Thymus (tissue), 11 donors: ENCODE results near the gene PAX1. TPM values are rescaled to one million over a fixed set of nuclear protein-coding genes. Genes with fewer than 3 reads are reported as not detected.

Experiments used
- DNase-seq, 9 donors: peaks; one replicate each; pipeline ENCODE4 v3.0.0-alpha.2; 2013; ENCODE audit warnings: low spot score in 9 of 9, low read depth in 6 of 9, missing footprints in 1 of 9
- H3K27ac ChIP-seq, 2 donors: one replicate each; pipeline ENCODE4 v1.5.1; 2013; ENCODE audit warnings: control low read depth in 1 of 2, low read depth in 1 of 2, low read length in 1 of 2, mild to moderate bottlenecking in 1 of 2, moderate library complexity in 1 of 2
- H3K27me3 ChIP-seq, 2 donors: one replicate each; pipeline ENCODE4 v1.5.1; 2013; ENCODE audit warnings: low read length in 1 of 2; ENCODE audit not compliant: control insufficient read depth in 2 of 2, insufficient read depth in 1 of 2
- H3K36me3 ChIP-seq, 2 donors: one replicate each; pipeline ENCODE4 v1.5.1; 2013; ENCODE audit warnings: low read length in 1 of 2, mild to moderate bottlenecking in 1 of 2, moderate library complexity in 1 of 2; ENCODE audit not compliant: control insufficient read depth in 2 of 2, insufficient read depth in 2 of 2
- H3K4me1 ChIP-seq, 2 donors: one replicate each; pipeline ENCODE4 v1.5.1; 2013; ENCODE audit warnings: low read length in 2 of 2; ENCODE audit not compliant: control insufficient read depth in 2 of 2, insufficient read depth in 2 of 2
- H3K4me3 ChIP-seq, 2 donors: one replicate each; pipeline ENCODE4 v1.5.1; 2013; ENCODE audit warnings: low read length in 2 of 2, control low read depth in 1 of 2, mild to moderate bottlenecking in 1 of 2
- H3K9me3 ChIP-seq, 2 donors: one replicate each; pipeline ENCODE4 v1.5.1; 2013; ENCODE audit warnings: low read length in 1 of 2, mild to moderate bottlenecking in 1 of 2; ENCODE audit not compliant: control insufficient read depth in 2 of 2, insufficient read depth in 1 of 2
- WGBS: extraction: QIAGEN DNeasy Blood & Tissue Kit; methylation state at CpG from one replicate; pipeline ENCODE4 v1.1.7; 2013; 5-methylcytosine and 5-hydroxymethylcytosine counted together
- polyA plus RNA-seq: library from polyadenylated mRNA; stranded (reverse); fragments of 200-250 nt; gene quantifications from one replicate; pipeline ENCODE4 v1.2.3, GENCODE V29; 2013
- total RNA-seq: library from RNA; stranded (reverse); fragments of 120-200 nt; gene quantifications from one replicate; pipeline ENCODE4 v1.2.4, GENCODE V29; 2013
- donor health status: healthy.

The PAX1 gene
- total and polyA plus RNA-seq, 2 donors: 12.3 to 35.6 TPM

GRCh38 chr20:21713901-21714296 lies 8.4 kb downstream of the PAX1 start:
- DNase-seq: no peak
- Histone ChIP-seq H3K27ac (peak overlapping the region; percentile 10 to 43), H3K4me1 (no peaks in the 10 kb centered on the region), H3K9me3 (no peaks in the 10 kb centered on the region), H3K27me3 (peaks cover 46 to 66% of the 10 kb centered on the region in 2 donors), H3K4me3 (no peak overlapping the region), H3K36me3 (no peaks in the 10 kb centered on the region)
- 6% methylated on average over 26 of the region's 26 CpGs for WGBS

- Histone ChIP-seq H3K9me3 (no peaks in the 10 kb centered on the region), H3K4me1 (no peaks in the 10 kb centered on the region), H3K36me3 (no peaks in the 10 kb centered on the region), H3K4me3 (no peak overlapping the region), H3K27me3 (peaks cover 39 to 60% of the 10 kb centered on the region in 2 donors), H3K27ac (peak overlapping the region; percentile 32 to 62)
- 6% methylated on average over 54 of the region's 54 CpGs for WGBS
- no peak for DNase-seq
Observed at GRCh38 chr20:21714297-21715192, 9.1 kb downstream of the PAX1 start.

GRCh38 chr20:21715193-21715881 lies 9.9 kb downstream of the PAX1 start:
- Histone ChIP-seq H3K36me3 (no peaks in the 10 kb centered on the region), H3K9me3 (no peaks in the 10 kb centered on the region), H3K27me3 (peaks cover 33 to 53% of the 10 kb centered on the region in 2 donors), H3K4me3 (no peak overlapping the region), H3K4me1 (no peaks in the 10 kb centered on the region), H3K27ac (peak overlapping the region; percentile 32 to 62)
- DNase-seq: no peak
- 6% methylated on average over 10 of the region's 10 CpGs for WGBS

- H3K36me3 ChIP-seq: no peaks in the 10 kb centered on the region
- H3K4me3 ChIP-seq: no peak overlapping the region
- DNase-seq: peak in 6 of 9 donors; percentile 16 to 55 (median 26)
- peaks cover 8 to 24% of the 10 kb centered on the region in 2 donors for H3K27me3 ChIP-seq
- H3K4me1 ChIP-seq: no peaks in the 10 kb centered on the region
- WGBS: 7% methylated on average over 4 of the region's 4 CpGs
- no peaks in the 10 kb centered on the region for H3K9me3 ChIP-seq
- no peak overlapping the region for H3K27ac ChIP-seq
Observed at GRCh38 chr20:21719592-21720214, 14.2 kb downstream of the PAX1 start.

GRCh38 chr20:21725892-21726291 lies 20.4 kb downstream of the PAX1 start:
- no peak for DNase-seq
- Histone ChIP-seq H3K27me3 (no peaks in the 10 kb centered on the region), H3K9me3 (no peaks in the 10 kb centered on the region), H3K36me3 (no peaks in the 10 kb centered on the region), H3K4me3 (no peak overlapping the region), H3K27ac (no peak overlapping the region), H3K4me1 (no peaks in the 10 kb centered on the region)
- WGBS: 65% methylated on average over 2 of the region's 2 CpGs

- no peak for DNase-seq
- Histone ChIP-seq H3K9me3 (no peaks in the 10 kb centered on the region), H3K27ac (no peak overlapping the region), H3K27me3 (no peaks in the 10 kb centered on the region), H3K4me1 (no peaks in the 10 kb centered on the region), H3K36me3 (no peaks in the 10 kb centered on the region), H3K4me3 (no peak overlapping the region)
- WGBS: 94% methylated on average over 15 of the region's 15 CpGs
Observed at GRCh38 chr20:21729316-21729715, 23.9 kb downstream of the PAX1 start.

- Histone ChIP-seq H3K27ac (no peak overlapping the region), H3K4me1 (no peaks in the 10 kb centered on the region), H3K36me3 (no peaks in the 10 kb centered on the region), H3K9me3 (peaks cover 0 to 5% of the 10 kb centered on the region in 2 donors), H3K4me3 (no peak overlapping the region), H3K27me3 (no peaks in the 10 kb centered on the region)
- no peak for DNase-seq
- 96% methylated on average over 3 of the region's 3 CpGs for WGBS
Observed at GRCh38 chr20:21739161-21739560, 33.7 kb downstream of the PAX1 start.

GRCh38 chr20:21739682-21740081 lies 34.2 kb downstream of the PAX1 start:
- peaks cover 0 to 5% of the 10 kb centered on the region in 2 donors for H3K9me3 ChIP-seq
- no peak for DNase-seq
- 81% methylated on average over 3 of the region's 3 CpGs for WGBS
- H3K27ac ChIP-seq: no peak overlapping the region
- no peaks in the 10 kb centered on the region for H3K4me1 ChIP-seq
- no peaks in the 10 kb centered on the region for H3K27me3 ChIP-seq
- no peaks in the 10 kb centered on the region for H3K36me3 ChIP-seq
- H3K4me3 ChIP-seq: no peak overlapping the region

- H3K27me3 ChIP-seq: no peaks in the 10 kb centered on the region
- no peaks in the 10 kb centered on the region for H3K4me1 ChIP-seq
- H3K27ac ChIP-seq: no peak overlapping the region
- no peaks in the 10 kb centered on the region for H3K36me3 ChIP-seq
- H3K9me3 ChIP-seq: peaks cover 0 to 5% of the 10 kb centered on the region in 2 donors
- DNase-seq: no peak
- H3K4me3 ChIP-seq: no peak overlapping the region
Observed at GRCh38 chr20:21741266-21741665, 35.8 kb downstream of the PAX1 start.
